NCI-H1105 treated with DMSO at 0.1 percent for 48 hours (cell line): ENCODE measurements around the gene PODXL2.
"Not testable (repeated sequence)": the region's sequence is repeated elsewhere in the genome, so short reads cannot be mapped to it uniquely, and the experiment has no call there.

Experiments used
- DNase-seq: peaks from one replicate; lab custom pipeline; 2025; lab: John Stamatoyannopoulos, UW

PODXL2 gene

GRCh38 chr3:127674790-127675189 is 45.8 kb downstream of the PODXL2 start:
- DNase-seq, result no peak

- DNase-seq, result no peak
These were observed 46.8 kb downstream of the PODXL2 start for GRCh38 chr3:127675651-127676391.

GRCh38 chr3:127676456-127676855 is 47.5 kb downstream of the PODXL2 start:
- no peak for DNase-seq

DNA sequence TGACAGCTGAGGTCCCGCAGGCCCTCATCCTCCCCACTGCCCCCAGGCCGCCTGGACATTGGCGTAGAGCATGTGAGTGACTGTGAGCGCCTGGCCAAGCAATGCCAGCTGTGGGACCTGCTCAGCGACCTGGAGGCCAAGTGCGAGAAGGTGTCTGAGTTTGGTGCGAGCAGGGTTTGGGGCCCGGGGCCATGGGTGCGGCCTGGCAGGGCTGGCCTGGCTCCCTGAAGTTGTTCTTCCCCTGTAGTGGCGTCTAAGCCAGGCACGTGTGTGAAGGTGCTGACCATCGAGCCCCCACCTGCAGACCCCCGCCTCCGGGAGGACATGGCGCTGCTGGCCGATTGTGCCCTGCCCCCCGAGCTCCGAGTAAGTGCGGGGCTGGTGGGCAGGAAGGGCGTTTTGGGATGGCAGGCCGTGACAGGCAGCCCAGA is 48.0 kb downstream of the PODXL2 start:
- DNase-seq, result no peak

DNA sequence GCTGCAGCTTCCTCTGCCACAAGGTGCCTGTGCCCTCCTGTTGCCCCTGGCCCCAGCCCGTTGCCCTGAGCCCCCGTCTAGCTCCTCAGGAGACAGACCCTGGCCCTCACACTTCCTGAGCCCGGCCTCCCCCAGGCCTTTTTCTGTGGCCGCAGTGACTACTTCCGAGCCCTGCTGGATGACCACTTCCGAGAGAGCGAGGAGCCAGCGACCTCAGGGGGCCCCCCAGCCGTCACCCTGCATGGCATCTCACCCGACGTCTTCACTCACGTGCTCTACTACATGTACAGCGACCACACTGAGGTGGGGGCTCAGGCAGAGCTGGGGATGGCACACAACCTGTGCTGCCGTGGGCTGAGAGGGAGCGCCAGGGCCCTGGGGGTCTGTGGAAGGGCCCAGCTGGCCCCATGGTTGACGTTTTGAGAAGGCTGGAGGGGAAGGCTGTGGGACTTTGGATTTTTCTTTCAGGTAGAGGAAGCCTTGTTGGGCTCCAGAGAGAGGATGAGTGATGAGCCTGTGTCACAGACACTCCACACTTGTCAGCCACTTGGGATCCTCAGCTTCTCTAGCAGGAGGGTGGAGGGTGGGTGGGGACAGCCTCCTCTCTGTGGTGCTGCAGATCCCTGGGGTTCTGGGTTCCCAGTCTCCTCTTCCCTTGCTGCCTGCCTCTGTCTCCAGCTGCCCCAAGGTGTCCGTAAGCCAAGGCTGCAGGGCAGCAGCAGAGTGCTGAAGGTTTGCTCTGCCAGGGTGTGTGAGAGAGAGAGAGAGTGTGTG is 48.7 kb downstream of the PODXL2 start:
- no peak for DNase-seq

DNA sequence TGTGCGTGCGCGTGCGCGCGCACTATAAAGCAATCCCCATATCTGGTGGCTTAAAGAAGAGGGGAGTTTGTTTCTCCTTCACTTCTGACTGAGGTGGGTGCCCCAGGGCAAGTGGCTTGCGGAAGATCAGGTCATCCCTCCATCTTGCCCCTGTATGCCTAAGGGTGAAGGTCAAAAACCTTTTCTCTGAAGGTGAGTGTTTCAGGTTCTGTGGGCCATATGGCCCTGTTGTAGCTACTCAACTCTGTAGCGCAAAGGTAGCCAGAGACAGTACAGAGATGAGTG is 49.3 kb downstream of the PODXL2 start:
- DNase-seq, result no peak

DNA sequence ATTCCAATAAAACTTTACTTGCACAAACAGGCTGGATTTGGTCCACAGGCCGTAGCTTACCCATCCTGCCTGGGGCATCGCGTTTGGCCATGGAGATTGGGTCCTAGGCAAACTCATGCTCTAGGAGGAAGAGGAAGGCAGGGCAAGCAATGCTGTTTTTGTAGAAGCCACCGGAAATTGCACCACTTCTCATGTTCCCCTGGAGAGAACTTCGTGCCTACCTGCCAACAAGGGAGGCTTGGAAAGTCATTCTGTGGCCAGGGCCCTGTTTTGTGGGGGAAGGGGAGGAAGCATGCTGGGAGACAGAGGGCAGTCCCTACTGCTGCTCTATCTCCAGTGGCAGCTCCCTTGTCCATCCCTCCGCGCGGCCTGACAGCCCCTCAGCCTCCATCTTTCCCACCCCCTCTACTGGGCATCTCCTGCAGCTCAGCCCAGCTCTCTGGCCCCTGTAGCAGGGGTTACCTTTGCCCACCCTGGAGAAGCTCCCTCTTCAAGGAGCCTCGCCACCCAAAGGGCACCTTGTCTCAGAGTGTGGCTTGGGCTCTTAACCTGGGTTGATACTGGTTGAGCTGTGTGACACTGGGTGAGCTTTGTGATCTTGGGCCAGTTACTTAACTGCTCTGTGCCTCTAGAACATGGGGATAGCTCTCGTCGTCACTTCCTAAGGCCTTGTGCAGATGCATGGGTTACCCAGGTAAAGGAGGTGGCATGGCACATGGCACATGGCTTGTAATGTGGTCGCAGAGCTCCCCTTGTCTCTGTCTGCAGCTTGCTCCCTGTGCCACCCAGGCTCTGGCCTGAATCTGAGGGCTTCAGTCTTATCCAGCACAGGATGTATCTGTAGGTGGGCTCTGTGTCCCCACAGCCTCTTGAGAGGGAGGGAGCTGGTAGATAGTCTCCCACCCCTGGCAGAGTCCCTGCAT is 49.9 kb downstream of the PODXL2 start:
- DNase-seq, result no peak

- DNase-seq, result no peak
These were observed 50.7 kb downstream of the PODXL2 start for GRCh38 chr3:127679534-127680145.

DNA sequence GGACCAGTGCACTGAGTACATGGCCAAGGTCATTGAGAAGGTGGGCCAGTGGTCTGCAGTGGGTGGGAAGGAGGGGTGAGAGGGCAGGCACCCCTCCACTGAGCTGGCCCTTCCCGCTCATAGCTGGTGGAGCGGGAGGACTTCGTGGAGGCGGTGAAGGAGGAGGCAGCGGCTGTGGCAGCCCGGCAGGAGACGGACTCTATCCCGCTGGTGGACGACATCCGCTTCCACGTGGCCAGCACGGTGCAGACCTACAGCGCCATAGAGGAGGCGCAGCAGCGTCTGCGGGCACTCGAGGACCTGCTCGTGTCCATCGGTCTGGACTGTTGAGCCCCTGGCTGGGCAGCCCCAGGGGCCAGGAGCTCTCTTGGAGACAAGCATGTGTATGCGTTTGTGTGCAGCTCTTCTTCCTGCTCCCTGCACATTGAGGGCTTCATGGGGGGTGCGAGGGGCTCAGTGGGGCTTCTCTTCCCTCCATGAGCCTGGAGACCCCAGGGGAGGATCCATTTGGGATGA is 51.2 kb downstream of the PODXL2 start:
- no peak for DNase-seq

GRCh38 chr3:127680798-127681221 is 51.8 kb downstream of the PODXL2 start:
- DNase-seq, result no peak

DNA sequence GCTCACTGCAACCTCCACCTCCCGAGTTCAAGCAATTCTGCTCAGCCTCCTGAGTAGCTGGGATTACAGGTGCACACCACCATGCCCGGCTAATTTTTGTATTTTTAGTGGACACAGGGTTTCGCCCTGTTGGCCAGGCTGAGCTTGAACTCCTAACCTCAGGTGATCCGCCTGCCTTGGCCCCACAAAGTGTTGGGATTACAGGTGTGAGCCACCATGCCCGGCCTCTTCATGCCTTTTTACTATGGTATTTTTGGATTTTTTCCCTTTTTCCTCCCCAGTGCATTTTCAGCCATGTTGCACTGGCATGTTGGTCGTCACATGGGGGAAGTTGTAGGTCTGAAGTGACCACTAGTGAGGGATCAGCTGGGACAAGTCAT is 53.2 kb downstream of the PODXL2 start:
- not testable (repeated sequence) for DNase-seq

DNA sequence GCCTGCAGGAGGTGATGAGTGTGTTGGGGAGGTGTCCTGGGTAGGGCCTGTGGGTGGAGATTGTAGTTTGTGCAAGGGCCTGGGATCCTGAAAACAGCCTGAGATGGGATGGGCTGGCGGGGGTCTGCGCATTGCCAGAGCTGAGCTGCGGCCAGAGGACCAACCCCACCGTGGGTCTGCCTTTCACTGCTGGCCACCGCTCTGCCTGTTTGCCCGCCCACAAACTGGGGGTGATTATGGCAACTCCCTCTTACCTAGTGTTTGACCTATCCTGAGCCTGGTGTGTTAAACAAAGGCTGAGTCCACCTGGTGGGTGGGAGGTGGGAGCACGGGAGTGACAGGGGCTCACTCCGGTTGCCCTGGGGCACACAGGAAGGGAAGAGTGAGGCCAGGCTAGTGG is 53.6 kb downstream of the PODXL2 start:
- DNase-seq, result no peak

GRCh38 chr3:127684871-127685707 is 56.1 kb downstream of the PODXL2 start:
- DNase-seq, result no peak

DNA sequence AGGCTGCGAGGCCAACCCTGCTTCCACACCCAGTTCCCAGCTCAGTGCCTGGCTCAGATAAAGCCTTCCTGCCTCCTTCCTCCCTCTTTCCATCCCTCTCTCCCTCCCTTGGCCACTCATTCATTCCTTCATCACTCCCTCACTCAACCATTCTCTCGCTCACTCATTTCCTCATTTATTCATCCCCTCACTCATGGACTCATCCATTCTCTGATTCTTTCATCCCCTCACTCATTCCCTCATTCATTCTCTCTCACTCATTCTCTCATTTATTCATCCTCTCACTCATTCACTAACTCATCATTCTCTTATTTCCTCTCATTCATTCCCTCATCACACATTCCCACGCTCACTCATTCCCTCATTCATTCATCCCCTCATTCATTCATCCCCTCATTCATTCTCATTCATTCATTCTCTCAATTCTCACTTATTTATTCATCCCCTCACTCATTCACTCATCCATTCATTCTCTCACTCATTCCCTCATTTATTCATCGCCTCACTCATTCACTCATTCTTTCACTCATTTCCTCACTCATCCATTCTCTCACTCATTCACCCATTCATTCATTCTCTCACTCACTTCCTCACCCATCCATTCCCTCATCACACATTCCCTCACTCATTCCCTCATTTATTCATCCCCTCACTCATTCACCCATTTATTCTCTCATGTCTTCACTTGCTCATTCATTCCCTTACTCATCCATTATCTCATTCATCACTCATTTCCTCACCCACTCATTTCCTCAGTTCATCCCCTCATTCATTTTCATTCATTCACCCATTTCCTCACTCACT is 56.9 kb downstream of the PODXL2 start:
- no peak for DNase-seq

DNA sequence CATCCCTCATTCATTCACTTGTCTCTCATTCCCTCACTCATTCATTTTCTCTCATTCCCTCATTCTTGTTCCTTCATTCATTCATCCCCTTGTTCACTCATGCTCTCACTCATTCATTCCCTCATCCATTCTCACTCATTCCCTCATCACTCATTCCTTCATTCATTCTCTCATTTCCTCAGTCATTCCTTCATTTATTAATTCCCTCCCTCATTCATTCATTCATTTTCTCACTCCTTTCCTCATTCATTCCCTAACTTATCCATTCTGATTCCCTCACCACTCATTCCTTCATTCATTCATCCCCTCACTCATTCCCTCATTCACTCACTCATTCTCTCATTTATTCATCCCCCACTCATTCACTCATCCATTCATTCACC is 57.5 kb downstream of the PODXL2 start:
- DNase-seq, result no peak

DNA sequence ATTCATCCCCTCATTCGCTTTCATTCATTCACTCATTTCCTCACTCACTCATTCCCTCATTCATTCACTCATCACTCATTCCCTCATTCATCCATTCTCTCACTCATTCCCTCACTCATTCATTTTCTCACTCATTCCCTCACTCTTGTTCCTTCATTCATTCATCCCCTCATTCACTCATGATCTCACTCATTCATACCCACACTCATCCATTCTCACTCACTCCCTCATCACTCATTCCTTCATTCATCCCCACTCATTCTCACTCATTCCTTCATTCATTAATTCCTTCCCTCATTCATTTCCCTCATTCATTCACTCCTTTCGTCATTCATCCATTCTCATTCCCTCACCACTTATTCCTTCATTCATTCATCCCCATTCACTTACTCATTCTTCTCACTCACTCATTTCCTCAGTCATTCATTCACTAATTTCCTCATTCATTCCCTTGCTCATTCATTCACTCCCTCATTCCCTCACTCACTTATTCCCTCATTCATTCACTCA is 58.3 kb downstream of the PODXL2 start:
- no peak for DNase-seq

DNA sequence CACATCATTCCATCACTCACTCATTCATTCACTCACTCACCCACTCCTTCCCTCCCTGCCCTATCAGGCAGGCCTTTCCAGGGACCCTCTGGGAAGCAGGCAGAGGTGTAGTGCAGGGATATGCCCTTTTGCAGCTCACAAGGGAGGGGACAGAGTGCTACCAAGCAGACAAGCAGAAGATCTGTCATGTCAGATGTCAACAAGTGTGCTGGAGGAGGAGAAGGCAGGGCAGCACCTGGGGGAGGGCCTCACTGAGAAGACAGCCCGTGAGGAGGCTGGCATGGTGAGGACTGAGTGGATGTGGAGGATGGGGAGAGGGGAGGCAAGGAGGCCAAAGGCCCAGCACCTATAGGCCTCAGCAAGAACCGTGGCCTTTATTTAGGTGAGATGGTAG is 59.0 kb downstream of the PODXL2 start:
- no peak for DNase-seq

GRCh38 chr3:127688416-127689265 is 59.7 kb downstream of the PODXL2 start:
- DNase-seq, result no peak

GRCh38 chr3:127689266-127689860 is 60.4 kb downstream of the PODXL2 start:
- no peak for DNase-seq
